ENCODE measurements around the gene SCRN2. TPM values are rescaled to one million over a fixed set of nuclear protein-coding genes. Genes with fewer than 3 reads are reported as not detected.

The SCRN2 gene
- total RNA-seq, 4 donors from 2014 or later: 11.0 to 22.3 (median 16.8) TPM

DNA sequence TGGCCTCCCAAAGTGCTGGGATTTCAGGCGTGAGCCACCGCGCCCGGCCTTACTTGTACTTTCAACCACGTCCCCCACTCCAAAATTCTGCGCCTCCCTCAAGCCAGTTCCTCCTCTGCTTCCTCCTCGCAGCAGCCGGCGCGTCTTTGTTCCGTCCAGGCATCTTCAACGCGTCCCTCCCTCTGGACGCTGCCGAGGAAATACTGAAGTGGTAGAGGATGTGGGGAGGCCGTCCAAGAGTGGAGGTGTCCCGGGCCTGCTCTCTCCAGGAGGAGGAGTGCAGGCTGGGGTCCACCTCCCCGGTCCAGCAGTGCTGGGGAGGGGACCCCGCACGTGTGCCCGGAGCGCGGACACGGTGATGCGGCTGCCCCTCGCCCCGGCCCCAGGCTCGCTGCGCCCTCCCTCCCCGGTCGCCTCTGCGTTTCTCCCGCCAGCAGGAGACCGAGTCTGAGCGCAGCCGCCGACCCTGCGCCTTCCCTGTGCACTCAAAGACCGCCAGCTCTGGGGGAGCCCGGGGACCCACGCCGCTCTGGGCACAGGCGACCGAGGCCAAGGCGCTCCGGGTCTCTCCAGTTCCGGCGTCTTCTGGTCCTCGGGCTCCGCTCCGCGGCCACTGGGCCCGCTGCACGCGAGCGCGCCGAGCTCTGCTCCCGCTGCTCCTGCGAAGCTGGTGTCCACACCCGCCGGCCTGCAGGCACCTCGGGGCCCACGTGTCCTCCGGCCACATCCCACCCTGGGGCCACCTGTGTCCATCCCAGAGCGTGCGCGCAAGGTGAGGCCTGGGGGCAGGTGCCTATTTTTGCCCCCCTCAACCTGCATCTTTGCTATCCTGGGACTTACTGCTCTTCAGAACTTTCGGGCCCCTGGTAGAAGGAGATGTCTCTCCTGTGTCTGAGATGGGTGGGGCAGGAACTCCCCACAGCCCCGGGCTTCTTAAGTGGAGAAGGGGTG lies 51.2 kb downstream of the SCRN2 start:
- in situ Hi-C loops (cut with MboI; ENCODE audit: low sequenced_read_pairs in 4 of 4): loop anchor here in 1 of 4 donors (25.0 kb wide), 1 partner anchor 128 kb away; no protein-coding TSS in a partner anchor
- ATAC-seq (peak; percentile 44 to 69), DNase-seq (no peak)
- peaks cover 5 to 8% of the 10 kb centered on the region in 2 donors for H3K4me1 ChIP-seq
- H3K36me3 ChIP-seq: no peaks in the 10 kb centered on the region
- H3K4me3 ChIP-seq: peak overlapping the region; percentile 24 to 48 (median 44)
- H3K27ac ChIP-seq: no peak overlapping the region
- no peak for TF ChIP-seq POLR2A (IDR thresholded peaks at IDR 0.05)
- TF ChIP-seq, protein P1, sequence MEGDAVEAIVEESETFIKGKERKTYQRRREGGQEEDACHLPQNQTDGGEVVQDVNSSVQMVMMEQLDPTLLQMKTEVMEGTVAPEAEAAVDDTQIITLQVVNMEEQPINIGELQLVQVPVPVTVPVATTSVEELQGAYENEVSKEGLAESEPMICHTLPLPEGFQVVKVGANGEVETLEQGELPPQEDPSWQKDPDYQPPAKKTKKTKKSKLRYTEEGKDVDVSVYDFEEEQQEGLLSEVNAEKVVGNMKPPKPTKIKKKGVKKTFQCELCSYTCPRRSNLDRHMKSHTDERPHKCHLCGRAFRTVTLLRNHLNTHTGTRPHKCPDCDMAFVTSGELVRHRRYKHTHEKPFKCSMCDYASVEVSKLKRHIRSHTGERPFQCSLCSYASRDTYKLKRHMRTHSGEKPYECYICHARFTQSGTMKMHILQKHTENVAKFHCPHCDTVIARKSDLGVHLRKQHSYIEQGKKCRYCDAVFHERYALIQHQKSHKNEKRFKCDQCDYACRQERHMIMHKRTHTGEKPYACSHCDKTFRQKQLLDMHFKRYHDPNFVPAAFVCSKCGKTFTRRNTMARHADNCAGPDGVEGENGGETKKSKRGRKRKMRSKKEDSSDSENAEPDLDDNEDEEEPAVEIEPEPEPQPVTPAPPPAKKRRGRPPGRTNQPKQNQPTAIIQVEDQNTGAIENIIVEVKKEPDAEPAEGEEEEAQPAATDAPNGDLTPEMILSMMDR (IDR thresholded peaks at IDR 0.05 in 4 of 5, conservative IDR thresholded peaks at IDR 0.05 in 1 of 5): peak in 4 of 5 experiments; percentile 19 to 57 (median 46)
- peaks cover 48 to 58% (median 54%) of the 10 kb centered on the region in 3 donors for H3K27me3 ChIP-seq
- intact Hi-C loops (cut with DNase I; ENCODE audit: low total_unique reads): no loop called here
- H3K9me3 ChIP-seq: no peaks in the 10 kb centered on the region

Other genes with a start within 250 kb of the SCRN2 start
- gene KPNB1, start 191.4 kb downstream of the SCRN2 start, total RNA-seq: 100 to 1,000 TPM; 170 to 238 (median 211) TPM
- 10 to 100 TPM; 15.9 to 28.0 (median 23.0) TPM for gene TBKBP1, start 147.1 kb downstream of the SCRN2 start, total RNA-seq
- 1 to 10 TPM in 1 of 4 donors, under 1 TPM in 1, not detected in 2; 0.98 to 3.3 TPM for gene TBX21, start 108.0 kb downstream of the SCRN2 start, total RNA-seq
- 1 to 10 TPM in 3 of 4 donors, under 1 TPM in 1; 0.89 to 4.6 (median 1.6) TPM for gene OSBPL7, start 19.5 kb downstream of the SCRN2 start, total RNA-seq
- 10 to 100 TPM; 38.6 to 76.5 (median 49.6) TPM for gene MRPL10, start 9.7 kb downstream of the SCRN2 start, total RNA-seq
- gene LRRC46, start 9.6 kb downstream of the SCRN2 start, total RNA-seq: under 1 TPM in 1 of 4 donors, not detected in 3; 0.20 TPM
- under 1 TPM in 1 of 4 donors, not detected in 3; 0.16 TPM for gene SP6, start 9.9 kb upstream of the SCRN2 start, total RNA-seq
- gene SP2, start 55.0 kb upstream of the SCRN2 start, total RNA-seq: 10 to 100 TPM in 1 of 4 donors, 1 to 10 TPM in 3; 5.5 to 28.6 (median 7.0) TPM
- 10 to 100 TPM; 27.9 to 64.0 (median 41.5) TPM for gene PNPO, start 100.3 kb upstream of the SCRN2 start, total RNA-seq
- gene PRR15L, start 116.6 kb upstream of the SCRN2 start, total RNA-seq: under 1 TPM in 1 of 4 donors, not detected in 3; 0.87 TPM
- 10 to 100 TPM; 14.2 to 35.9 (median 27.8) TPM for gene CDK5RAP3, start 129.8 kb upstream of the SCRN2 start, total RNA-seq
- gene COPZ2, start 196.5 kb upstream of the SCRN2 start, total RNA-seq: 10 to 100 TPM; 40.5 to 76.9 (median 52.8) TPM
- gene NFE2L1, start 207.1 kb upstream of the SCRN2 start, total RNA-seq: 1,000 to 10,000 TPM in 2 of 4 donors, 100 to 1,000 TPM in 2; 622 to 1,180 (median 1,000) TPM